Activated CD4-positive, alpha-beta T cell treated with anti-CD3 and anti-CD28 coated beads, Interleukin-2, amount 10 ng/mL, durations not matched to agents 24 days and 14 days (primary cell): Measurements from ENCODE around the gene LSM2. TPM values are rescaled to one million over a fixed set of nuclear protein-coding genes. Genes with fewer than 3 reads are reported as not detected.
"Not testable (repeated sequence)": the region's sequence is repeated elsewhere in the genome, so short reads cannot be mapped to it uniquely, and the experiment has no call there.

Experiments used
- DNase-seq: peaks from one replicate; pipeline ENCODE4 v3.0.0; 2022
- H3K27ac Mint-ChIP-seq: one replicate; pipeline ENCODE4 v1.8.0; 2022; ENCODE audit warnings: mild to moderate bottlenecking, mixed read lengths
- H3K27me3 Mint-ChIP-seq: one replicate; pipeline ENCODE4 v1.8.0; 2022; ENCODE audit warnings: mixed read lengths
- H3K36me3 Mint-ChIP-seq: one replicate; pipeline ENCODE4 v1.8.0; 2022; ENCODE audit warnings: low read depth, mild to moderate bottlenecking, mixed read lengths
- H3K4me1 Mint-ChIP-seq: one replicate; pipeline ENCODE4 v1.8.0; 2021; ENCODE audit warnings: mixed read lengths
- H3K4me3 Mint-ChIP-seq: one replicate; pipeline ENCODE4 v1.8.0; 2022; ENCODE audit warnings: mild to moderate bottlenecking, moderate library complexity, mixed read lengths
- H3K9me3 Mint-ChIP-seq: one replicate; pipeline ENCODE4 v1.8.0; 2021; ENCODE audit warnings: mixed read lengths
- intact Hi-C: fragments of 100-400 bp; cut with micrococcal nuclease; formaldehyde crosslinking; loops from one replicate; pipeline ENCODE4 v1.15.1; 2023
- total RNA-seq: library from RNA; stranded (reverse); gene quantifications from 2 replicates; pipeline ENCODE4 v1.2.3, GENCODE V29; 2022

Gene LSM2
- total RNA-seq, 1 donor from 2014 or later = 142 TPM

DNA sequence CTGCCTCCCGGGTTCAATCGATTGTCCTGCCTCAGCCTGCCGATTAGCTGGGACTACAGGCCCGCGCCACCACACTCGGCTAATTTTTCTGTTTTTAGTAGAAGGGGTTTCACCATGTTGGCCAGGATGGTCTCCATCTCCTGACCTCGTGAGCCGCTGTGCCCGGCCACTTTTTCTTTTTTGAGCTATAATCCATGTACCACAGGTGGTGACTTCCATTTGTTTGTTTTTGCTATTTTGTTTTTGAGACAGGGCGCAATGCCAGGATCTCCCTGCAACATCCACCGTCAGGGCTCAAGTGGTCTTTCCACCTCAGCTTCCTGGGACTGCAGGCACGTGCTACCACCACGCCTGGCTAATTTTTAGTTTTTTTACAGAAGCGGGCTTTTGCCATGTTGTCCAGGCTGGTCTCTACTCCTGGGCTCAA lies 29.3 kb upstream of the LSM2 start:
- Mint-ChIP-seq H3K27ac (peak overlapping the region; percentile 96), H3K9me3 (no peaks in the 10 kb centered on the region), H3K4me1 (peaks cover 30% of the 10 kb centered on the region), H3K27me3 (no peaks in the 10 kb centered on the region), H3K4me3 (peak overlapping the region; percentile 97), H3K36me3 (peaks cover 58% of the 10 kb centered on the region)
- no peak for DNase-seq
- intact Hi-C loops = no loop called here

DNA sequence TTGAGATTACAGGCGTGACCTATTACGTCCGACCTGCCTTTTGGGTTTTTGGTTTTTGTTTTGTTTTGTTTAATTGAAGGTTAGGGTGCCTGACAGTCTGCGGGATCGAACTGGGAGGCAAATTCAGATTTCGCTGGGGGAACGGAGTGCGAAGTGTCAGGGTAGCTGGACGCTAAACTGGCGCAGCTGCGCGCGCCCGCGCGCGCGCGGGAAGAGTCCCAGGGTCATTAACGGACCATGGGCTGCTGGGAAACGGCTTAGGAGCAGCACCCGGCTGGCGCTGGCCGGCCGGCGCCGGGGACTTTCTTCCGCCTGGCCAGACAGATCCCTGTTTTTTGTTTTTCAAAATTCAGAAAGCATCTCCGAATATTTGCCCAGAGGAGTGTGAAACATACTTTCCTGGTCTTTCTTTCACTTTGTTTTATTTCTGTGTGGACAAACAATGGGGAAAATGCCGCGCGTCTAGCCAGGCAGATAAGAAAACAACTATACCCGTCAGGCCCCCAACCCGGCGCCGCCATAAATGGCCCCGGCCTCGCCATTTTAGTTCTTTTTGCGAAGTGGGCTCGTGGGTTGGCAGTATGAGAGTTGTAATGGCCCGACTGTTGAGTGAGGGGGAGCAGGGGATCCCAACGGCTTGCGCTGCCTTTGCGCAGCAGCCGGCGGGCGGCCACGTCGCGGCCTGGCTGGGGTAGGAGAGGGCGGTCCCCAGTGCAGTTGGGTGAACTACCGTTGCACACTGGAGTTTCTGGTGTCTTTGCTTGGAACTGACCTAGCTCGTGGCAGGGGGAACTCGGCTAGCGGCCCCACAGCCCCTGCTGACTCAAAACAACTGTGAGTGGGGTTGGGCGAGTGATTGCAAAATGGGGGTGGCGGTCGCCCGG lies 27.8 kb upstream of the LSM2 start:
- peaks cover 57% of the 10 kb centered on the region for H3K36me3 Mint-ChIP-seq
- peaks cover 34% of the 10 kb centered on the region for H3K4me1 Mint-ChIP-seq
- intact Hi-C loops = loop anchor here (1.0 to 2.0 kb wide), 6 partner anchors 20 to 288 kb away; partner anchors contain the start of genes ATP6V1G2, EHMT2, GPANK1 and HSPA1A
- no peaks in the 10 kb centered on the region for H3K9me3 Mint-ChIP-seq
- peak; percentile 93 for DNase-seq
- H3K27ac Mint-ChIP-seq = peak overlapping the region; percentile 96
- H3K4me3 Mint-ChIP-seq = peak overlapping the region; percentile 97
- no peaks in the 10 kb centered on the region for H3K27me3 Mint-ChIP-seq

DNA sequence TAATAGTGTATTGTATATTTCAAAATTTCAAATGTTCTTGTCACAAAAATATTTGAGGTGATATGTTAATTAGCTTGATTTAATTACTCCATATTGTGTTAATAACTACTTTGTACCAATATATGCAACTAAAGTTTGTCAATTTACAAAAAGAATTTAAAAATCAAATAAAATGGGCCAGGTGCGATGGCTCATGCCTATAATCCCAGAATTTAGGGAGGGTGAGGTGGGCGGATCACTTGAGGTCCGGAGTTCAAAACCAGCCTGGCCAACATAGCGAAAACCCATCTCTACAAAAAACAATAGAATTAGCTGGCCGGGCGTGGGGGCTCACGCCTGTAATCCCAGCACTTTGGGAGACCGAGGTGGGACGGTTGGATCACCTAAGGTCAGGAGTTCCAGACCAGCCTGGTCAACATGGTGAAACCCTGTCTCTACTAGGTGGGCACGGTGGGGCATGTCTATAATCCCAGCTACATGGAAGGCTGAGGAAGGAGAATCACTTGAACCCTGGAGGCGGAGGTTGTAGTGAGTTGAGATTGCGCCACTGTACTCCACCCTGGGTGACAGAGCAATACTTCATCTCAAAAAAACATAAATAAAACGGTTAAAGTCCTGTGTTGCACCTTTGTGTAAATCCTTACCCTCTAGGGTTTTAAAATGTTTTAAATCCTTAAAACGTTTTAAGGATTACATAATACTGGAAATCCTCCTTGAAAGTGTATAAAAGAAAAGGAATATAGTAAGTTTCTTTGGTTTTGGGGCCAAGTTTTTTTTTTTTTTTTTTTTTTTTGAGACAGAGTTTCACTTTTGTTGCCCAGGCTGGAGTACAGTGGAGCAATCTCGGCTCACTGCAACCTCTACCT lies 24.8 kb upstream of the LSM2 start:
- DNase-seq = no peak
- H3K9me3 Mint-ChIP-seq = no peaks in the 10 kb centered on the region
- H3K36me3 Mint-ChIP-seq = peaks cover 33% of the 10 kb centered on the region
- intact Hi-C loops = no loop called here
- no peak overlapping the region for H3K27ac Mint-ChIP-seq
- H3K4me3 Mint-ChIP-seq = peak overlapping the region; percentile 91
- H3K27me3 Mint-ChIP-seq = no peaks in the 10 kb centered on the region
- peaks cover 27% of the 10 kb centered on the region for H3K4me1 Mint-ChIP-seq

DNA sequence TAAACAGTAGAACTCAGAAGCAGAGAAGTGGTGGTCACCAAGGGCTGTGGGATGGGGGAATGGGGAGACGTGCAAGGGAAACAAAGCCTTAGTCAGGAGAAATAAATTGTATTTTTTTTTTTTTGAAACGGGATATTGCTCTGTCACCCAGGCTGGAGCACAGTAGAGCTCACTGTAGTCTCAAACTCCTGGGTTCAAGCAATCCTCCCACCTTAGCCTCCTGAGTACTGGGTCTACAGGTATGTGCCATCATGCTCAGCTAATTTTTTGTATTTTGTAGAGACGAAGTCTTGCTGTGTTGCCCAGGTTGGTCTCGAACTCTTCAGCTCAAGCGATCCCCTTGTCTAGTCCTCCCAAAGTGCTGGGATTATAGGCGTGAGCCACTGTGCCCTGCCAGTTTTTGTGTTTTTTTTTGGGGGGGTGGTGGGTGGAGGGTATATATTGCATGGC lies 24.1 kb upstream of the LSM2 start:
- peaks cover 24% of the 10 kb centered on the region for H3K4me1 Mint-ChIP-seq
- H3K9me3 Mint-ChIP-seq = no peaks in the 10 kb centered on the region
- peaks cover 26% of the 10 kb centered on the region for H3K36me3 Mint-ChIP-seq
- H3K4me3 Mint-ChIP-seq = peak overlapping the region; percentile 91
- no peak for DNase-seq
- H3K27ac Mint-ChIP-seq = peak overlapping the region; percentile 82
- intact Hi-C loops = loop anchor here (1.0 kb wide), 2 partner anchors 151 to 166 kb away; no protein-coding TSS in a partner anchor
- no peaks in the 10 kb centered on the region for H3K27me3 Mint-ChIP-seq

DNA sequence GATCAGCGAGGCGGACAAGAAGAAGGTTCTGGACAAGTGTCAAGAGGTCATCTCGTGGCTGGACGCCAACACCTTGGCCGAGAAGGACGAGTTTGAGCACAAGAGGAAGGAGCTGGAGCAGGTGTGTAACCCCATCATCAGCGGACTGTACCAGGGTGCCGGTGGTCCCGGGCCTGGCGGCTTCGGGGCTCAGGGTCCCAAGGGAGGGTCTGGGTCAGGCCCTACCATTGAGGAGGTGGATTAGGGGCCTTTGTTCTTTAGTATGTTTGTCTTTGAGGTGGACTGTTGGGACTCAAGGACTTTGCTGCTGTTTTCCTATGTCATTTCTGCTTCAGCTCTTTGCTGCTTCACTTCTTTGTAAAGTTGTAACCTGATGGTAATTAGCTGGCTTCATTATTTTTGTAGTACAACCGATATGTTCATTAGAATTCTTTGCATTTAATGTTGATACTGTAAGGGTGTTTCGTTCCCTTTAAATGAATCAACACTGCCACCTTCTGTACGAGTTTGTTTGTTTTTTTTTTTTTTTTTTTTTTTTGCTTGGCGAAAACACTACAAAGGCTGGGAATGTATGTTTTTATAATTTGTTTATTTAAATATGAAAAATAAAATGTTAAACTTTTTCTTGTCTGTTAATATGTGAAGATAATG lies 23.0 kb upstream of the LSM2 start:
- Mint-ChIP-seq H3K4me1 (peaks cover 30% of the 10 kb centered on the region), H3K27me3 (no peaks in the 10 kb centered on the region), H3K27ac (peak overlapping the region; percentile 82), H3K4me3 (peak overlapping the region; percentile 91), H3K9me3 (no peaks in the 10 kb centered on the region), H3K36me3 (peaks cover 18% of the 10 kb centered on the region)
- DNase-seq = peak; percentile 72
- intact Hi-C loops = loop anchor here (1.0 to 10.0 kb wide), 4 partner anchors 149 to 335 kb away; partner anchors contain the start of genes LTA, MICB and TNF

DNA sequence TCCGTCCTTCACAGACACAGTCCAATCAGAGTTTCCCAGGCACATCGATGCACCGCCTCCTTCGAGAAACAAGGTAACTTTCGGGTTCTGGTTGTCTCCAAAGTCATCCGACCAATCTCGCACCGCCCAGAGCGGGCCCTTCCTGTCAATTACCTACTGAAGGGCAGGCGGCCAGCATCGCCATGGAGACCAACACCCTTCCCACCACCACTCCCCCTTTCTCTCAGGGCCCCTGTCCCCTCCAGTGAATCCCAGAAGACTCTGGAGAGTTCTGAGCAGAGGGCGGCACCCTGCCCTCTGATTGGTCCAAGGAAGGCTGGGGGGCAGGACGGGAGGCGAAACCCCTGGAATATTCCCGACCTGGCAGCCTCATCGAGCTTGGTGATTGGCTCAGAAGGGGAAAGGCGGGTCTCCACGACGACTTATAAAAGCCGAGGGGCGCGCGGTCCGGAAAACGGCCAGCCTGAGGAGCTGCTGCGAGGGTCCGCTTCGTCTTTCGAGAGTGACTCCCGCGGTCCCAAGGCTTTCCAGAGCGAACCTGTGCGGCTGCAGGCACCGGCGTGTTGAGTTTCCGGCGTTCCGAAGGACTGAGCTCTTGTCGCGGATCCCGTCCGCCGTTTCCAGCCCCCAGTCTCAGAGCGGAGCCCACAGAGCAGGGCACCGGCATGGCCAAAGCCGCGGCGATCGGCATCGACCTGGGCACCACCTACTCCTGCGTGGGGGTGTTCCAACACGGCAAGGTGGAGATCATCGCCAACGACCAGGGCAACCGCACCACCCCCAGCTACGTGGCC lies 20.7 kb upstream of the LSM2 start, which contains the start of gene HSPA1B:
TSS of gene HSPA1B (plus strand) at position 453 of the 794 bp plus-strand sequence. CDS start at position 666, 213 bp downstream.
- H3K36me3 Mint-ChIP-seq = peaks cover 15% of the 10 kb centered on the region
- peak within 1 kb of the TSS; percentile 87 for H3K4me3 Mint-ChIP-seq
- no peaks in the 10 kb centered on the region for H3K27me3 Mint-ChIP-seq
- peaks cover 37% of the 10 kb centered on the region for H3K4me1 Mint-ChIP-seq
- H3K9me3 Mint-ChIP-seq = no peaks in the 10 kb centered on the region
- H3K27ac Mint-ChIP-seq = peak within 1 kb of the TSS; percentile 93
- intact Hi-C loops = loop anchor here (2.0 to 10.0 kb wide), 4 partner anchors 21 to 333 kb away; partner anchors contain the start of genes LSM2, LTA, MICB and TNF
- DNase-seq = peak; percentile 98

DNA sequence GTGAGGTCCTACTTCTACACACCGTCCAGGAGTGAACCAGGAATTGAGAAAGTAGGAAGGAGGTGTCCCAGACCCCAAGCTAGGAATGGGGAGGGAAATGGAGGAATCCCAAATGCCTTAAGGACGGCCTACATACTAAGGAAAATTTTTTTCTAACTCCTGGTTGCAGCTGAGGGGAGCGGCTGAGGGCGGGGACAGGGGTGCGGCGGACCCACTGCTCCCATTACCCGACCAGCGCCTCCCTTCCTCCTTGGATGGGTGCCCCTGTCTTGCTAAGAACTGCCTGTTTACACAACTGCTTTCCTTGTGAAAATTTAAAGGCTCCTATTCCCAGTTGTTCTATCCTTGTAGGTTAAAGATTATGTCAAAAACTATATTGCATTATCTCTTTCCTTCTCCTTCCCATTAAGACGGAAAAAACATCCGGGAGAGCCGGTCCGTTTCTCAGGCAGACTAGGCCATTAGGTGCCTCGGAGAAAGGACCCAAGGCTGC lies 20.1 kb upstream of the LSM2 start:
- H3K27me3 Mint-ChIP-seq = no peaks in the 10 kb centered on the region
- intact Hi-C loops = loop anchor here (2.0 to 10.0 kb wide), 4 partner anchors 20 to 332 kb away; partner anchors contain the start of genes LSM2, LTA, MICB and TNF
- peak overlapping the region; percentile 93 for H3K27ac Mint-ChIP-seq
- H3K9me3 Mint-ChIP-seq = no peaks in the 10 kb centered on the region
- peaks cover 40% of the 10 kb centered on the region for H3K4me1 Mint-ChIP-seq
- peak overlapping the region; percentile 87 for H3K4me3 Mint-ChIP-seq
- DNase-seq = no peak
- peaks cover 15% of the 10 kb centered on the region for H3K36me3 Mint-ChIP-seq

DNA sequence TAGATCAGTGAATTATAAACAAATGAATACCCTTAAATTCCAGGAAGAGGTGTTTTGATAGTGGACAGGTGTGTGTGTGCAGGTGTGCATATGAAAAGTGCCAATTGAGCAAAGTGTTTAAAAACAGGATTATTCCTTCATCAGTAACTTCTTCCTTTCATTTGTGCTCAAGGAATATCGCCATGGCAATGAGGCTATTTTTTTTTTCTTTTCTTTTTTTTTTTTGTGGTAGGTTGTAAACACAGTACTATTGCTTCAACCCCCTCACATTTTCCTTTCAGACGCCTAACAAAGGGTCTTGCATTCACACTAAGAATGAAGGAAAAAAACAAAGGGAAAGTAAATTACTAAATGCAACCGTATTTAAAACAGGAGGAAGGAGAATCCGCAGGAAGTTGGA lies 18.8 kb upstream of the LSM2 start:
- no peaks in the 10 kb centered on the region for H3K27me3 Mint-ChIP-seq
- peaks cover 10% of the 10 kb centered on the region for H3K36me3 Mint-ChIP-seq
- no peaks in the 10 kb centered on the region for H3K9me3 Mint-ChIP-seq
- H3K27ac Mint-ChIP-seq = peak overlapping the region; percentile 93
- no peak for DNase-seq
- peaks cover 36% of the 10 kb centered on the region for H3K4me1 Mint-ChIP-seq
- peak overlapping the region; percentile 87 for H3K4me3 Mint-ChIP-seq
- intact Hi-C loops = loop anchor here (10.0 kb wide), 2 partner anchors 251 to 331 kb away; partner anchors contain the start of genes LTA, MICB and TNF

DNA sequence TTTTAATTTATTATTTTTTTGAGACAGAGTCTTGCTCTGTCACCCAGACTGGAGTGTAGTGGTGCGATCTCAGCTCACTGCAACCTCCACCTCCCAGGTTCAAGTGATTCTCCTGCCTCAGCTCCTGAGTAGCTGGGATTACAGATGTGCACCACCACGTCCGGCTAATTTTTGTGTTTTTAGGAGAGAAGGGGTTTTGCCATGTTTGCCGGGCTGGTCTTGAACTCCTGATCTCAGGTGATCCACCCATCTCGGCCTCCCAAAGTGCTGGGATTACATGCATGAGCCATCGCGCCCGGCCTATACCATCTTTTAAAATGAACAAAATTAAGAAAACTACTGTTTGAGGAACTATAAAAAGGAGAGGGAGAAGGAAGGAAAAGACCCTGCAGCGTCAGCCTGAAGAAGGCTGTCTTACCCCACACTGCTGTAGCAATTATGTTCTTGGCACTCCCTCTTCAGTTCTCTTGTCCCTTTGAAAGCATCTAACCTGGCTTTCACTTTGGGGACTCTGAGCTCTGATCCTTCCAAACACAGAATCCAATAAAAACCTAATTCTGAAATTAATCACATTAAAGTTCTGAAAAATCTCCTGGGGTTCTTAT lies 16.9 kb upstream of the LSM2 start:
- H3K9me3 Mint-ChIP-seq, H3K27me3 Mint-ChIP-seq, DNase-seq, H3K36me3 Mint-ChIP-seq: not testable (repeated sequence)
- intact Hi-C loops = loop anchor here (10.0 kb wide), 2 partner anchors 249 to 329 kb away; partner anchors contain the start of genes LTA, MICB and TNF
- Mint-ChIP-seq H3K4me3 (peak overlapping the region; percentile 21), H3K27ac (peak overlapping the region; percentile 58), H3K4me1 (peaks cover 43% of the 10 kb centered on the region)

DNA sequence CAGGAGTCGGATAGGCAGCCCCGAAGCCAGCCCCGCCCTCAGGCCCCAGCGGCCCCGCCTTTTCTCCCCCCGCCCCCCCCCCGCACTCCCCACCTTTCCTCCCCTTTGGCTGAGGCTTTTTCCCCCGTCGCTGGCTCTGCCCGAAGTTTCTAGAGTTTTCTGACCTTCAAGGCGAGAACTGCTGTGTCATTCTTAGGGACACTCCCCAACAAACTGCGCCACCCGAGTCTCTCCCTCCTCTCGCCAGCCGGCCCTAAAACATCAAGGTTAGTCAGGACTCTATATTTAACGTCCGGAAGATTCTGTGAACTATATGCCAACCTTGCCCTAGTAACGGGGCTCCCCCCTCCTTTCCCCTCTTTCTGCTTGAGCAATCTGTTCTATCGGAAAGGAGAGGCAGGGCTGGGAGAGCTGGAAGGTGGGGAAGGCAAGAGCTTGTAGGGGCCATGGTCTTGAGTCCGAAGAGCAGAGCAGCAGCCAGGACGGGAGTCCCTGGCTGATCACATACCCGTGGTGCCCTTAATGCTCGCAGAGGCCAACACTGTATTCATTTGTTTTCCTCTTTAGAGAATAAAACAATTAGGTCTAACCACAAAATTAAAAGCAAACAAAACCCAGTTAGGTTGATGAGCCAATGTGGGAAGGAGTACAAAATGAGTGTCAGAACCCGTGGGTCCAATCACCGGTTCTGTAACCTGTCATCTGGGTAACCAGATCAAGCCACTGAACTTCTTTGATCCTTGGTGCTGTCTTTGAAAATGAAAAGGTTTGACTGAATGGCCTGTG lies 15.5 kb upstream of the LSM2 start:
- peak; percentile 88 for DNase-seq
- H3K4me1 Mint-ChIP-seq = peaks cover 54% of the 10 kb centered on the region
- H3K27ac Mint-ChIP-seq = peak overlapping the region; percentile 95
- intact Hi-C loops = loop anchor here (10.0 kb wide), 2 partner anchors 247 to 327 kb away; partner anchors contain the start of genes LTA, MICB and TNF
- no peaks in the 10 kb centered on the region for H3K9me3 Mint-ChIP-seq
- H3K4me3 Mint-ChIP-seq = peak overlapping the region; percentile 90
- peaks cover 14% of the 10 kb centered on the region for H3K36me3 Mint-ChIP-seq
- H3K27me3 Mint-ChIP-seq = no peaks in the 10 kb centered on the region

DNA sequence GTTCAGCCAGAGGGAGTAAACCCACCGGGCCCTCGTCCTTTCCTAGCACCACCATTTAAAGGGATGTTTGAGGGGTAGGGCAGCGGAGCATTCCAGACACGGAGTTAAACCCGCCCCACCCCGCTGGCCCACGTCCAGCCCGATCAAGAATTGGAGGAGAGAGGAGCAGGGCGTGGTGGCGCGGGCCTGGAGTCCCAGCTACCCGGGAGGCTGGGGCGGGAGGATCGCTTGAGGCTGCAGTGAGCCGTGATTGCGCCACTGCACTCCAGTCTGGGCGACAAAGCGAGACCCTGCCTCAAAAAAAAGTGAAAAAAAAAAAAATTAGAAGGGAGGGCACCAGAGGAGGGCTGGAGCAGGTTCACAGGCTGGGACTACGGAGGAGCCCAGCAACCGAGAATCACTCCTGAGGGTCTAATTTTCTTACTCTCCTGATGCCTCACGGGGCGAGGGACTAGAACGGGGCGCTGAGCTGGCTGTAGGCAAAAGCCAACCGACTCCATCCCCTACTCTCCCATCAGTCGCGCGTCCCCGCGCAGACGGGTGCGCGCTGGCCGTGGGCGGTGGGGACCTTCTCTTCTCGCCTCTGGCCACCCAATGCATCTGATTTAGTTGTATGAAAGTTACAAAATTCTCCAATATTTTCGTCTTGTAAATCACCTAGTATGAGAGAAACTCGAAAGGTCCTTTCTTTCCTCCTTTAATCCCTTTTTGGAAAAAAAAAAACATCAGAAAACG lies 14.7 kb upstream of the LSM2 start:
- peaks cover 14% of the 10 kb centered on the region for H3K36me3 Mint-ChIP-seq

More for the DNA sequence above, 14.7 kb upstream of the LSM2 start:
- Mint-ChIP-seq H3K27me3 (no peaks in the 10 kb centered on the region), H3K4me1 (peaks cover 49% of the 10 kb centered on the region), H3K4me3 (peak overlapping the region; percentile 90), H3K9me3 (no peaks in the 10 kb centered on the region), H3K27ac (peak overlapping the region; percentile 95)
- peak; percentile 88 for DNase-seq
- intact Hi-C loops = loop anchor here (10.0 kb wide), 2 partner anchors 247 to 327 kb away; partner anchors contain the start of genes LTA, MICB and TNF
